GM18873 (cell line): ENCODE data around the gene PYGO2.
"Not testable (repeated sequence)": the region's sequence is repeated elsewhere in the genome, so short reads cannot be mapped to it uniquely, and the experiment has no call there.

Experiments
- ATAC-seq: cut with Tn5 transposase; IDR thresholded peaks from one replicate; pipeline ENCODE4 v1.9.1; 2021; ENCODE audit warnings: mild to moderate bottlenecking, moderate library complexity, moderate number of reproducible peaks; ENCODE audit not compliant: unreplicated experiment, low FRiP score

PYGO2 gene

DNA sequence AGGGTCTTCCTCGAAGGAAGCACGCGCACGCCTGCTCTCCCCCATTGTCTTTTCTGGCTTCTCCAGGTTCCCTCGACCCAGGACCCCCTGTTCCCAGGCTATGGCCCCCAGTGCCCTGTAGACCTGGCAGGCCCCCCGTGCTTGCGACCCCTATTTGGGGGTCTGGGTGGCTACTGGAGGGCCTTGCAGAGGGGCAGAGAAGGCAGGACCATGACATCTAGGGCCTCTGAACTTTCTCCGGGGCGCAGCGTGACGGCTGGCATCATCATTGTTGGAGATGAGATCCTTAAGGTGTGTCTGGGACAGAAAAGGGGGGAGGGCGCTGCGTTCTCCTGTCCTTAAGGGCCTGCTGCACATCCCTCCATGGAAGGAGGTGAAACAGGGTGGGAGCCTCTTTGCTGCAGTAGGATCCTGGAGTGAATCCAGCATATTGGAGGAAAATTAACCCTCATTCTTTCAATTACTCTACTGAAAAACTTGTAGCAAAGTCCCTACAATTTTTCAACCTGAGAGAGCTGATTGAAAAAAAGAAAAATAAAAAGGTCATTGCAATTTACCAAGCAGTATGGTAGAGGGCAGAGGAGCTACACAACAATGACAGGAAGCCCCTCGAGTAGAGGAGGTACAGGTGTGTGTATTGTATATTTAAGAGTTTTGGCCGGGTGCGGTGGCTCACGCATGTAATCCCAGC, 22.3 kb upstream of the PYGO2 start:
- ATAC-seq = no peak

DNA sequence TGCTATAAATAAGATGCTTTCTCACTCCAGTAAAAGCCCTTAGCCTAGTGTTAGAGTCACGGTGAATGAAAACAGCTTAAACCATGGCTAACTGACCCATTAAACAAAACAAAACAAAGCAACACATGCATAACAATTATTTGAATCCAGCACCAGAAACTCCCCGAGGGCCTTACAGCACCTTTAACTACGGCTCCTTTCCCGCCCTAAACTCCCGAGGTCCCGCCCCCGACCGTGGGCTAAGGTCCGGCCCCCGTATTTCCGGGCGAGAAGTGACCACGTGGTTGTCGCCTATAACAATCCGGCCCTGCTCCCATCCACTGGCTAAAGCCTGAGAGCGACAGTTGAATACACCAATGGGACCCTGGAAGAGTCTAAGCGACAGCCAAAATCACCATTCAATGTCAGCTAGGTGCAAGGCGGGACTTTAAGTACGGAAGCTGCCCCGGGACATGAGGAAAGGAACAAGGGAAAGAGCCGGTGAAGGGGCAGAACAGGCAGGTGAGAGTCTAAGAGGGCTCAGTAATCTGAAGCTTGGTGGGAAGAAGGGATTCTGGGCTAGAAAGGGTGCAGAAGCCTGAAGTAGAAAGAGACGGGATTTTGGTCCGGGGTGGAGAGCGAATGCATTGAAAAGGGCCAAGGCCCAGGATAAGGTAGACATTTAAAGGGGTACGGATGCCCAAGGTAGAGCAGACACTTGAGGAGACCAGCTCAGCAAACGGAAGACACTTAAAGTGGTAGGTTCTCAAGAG, 21.5 kb upstream of the PYGO2 start, which contains the start of gene FLAD1:
Gene FLAD1 (plus strand): TSS at position 448 of the 752 bp plus-strand sequence. CDS start 351 bp downstream, outside the sequence.
- peak; percentile 95 for ATAC-seq

GRCh38 chr1:154982341-154982740, 20.8 kb upstream of the PYGO2 start:
- no peak for ATAC-seq

DNA sequence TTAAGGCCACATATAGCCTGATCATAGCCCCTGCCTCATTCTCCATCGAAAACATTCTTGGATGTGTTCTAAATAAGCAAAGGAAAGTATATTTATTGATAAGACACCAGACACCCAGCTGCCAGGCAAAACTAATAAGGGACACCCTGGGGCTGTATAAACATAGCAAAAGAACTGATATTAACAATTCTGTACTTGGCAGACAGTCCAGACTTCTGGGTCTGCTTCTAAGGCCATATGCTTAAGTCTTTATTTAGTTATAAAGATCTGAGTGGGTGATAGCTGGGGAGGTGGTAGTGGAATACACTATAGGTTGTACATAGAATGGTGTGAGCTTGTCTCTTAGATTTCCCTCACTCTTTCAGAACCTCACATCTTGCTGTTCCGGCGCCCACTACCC, 16.8 kb upstream of the PYGO2 start:
- ATAC-seq = no peak

- not testable (repeated sequence) for ATAC-seq
Observed at GRCh38 chr1:154977762-154978161, 16.2 kb upstream of the PYGO2 start.

GRCh38 chr1:154975409-154976059, 14.0 kb upstream of the PYGO2 start:
- ATAC-seq = no peak

- ATAC-seq = peak; percentile 50
Observed at GRCh38 chr1:154974808-154975408, 13.3 kb upstream of the PYGO2 start.

DNA sequence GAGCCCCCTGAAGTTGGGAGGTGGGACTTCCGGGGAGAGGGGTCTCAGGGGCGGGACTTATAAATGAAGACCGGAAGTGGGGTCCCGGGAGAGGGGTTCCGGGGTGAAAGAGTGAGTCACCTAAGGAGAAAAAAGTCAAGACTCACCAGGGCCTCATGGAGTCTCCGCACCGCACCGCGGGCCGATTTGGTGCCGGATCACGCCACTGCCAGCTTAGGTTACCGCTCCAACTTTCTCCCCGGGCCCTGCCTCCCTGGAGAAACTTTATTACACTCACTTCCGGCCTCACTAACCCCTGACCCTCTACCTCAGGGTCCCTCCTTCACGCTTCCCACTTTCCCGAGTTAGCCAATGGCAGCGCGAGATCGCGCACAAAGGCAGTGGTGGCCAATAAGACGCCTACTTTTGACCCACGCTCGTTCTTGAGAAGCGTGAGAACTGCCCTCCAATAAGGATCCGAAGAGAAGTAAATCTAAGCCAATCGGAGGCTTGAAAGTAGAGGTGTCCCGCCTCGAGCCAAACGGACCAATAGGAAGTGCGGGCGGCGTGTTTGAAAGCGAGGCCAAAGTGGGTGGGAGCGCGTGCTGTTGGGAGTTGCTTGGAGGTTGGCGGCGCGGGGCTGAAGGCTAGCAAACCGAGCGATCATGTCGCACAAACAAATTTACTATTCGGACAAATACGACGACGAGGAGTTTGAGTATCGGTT, 12.7 kb upstream of the PYGO2 start, which contains the start of gene CKS1B:
Gene CKS1B (plus strand): TSS at position 580 of the 706 bp plus-strand sequence. CDS start 65 bp downstream, at position 645.
- peak; percentile 79 for ATAC-seq

GRCh38 chr1:154973344-154974101, 11.9 kb upstream of the PYGO2 start:
- ATAC-seq = no peak

DNA sequence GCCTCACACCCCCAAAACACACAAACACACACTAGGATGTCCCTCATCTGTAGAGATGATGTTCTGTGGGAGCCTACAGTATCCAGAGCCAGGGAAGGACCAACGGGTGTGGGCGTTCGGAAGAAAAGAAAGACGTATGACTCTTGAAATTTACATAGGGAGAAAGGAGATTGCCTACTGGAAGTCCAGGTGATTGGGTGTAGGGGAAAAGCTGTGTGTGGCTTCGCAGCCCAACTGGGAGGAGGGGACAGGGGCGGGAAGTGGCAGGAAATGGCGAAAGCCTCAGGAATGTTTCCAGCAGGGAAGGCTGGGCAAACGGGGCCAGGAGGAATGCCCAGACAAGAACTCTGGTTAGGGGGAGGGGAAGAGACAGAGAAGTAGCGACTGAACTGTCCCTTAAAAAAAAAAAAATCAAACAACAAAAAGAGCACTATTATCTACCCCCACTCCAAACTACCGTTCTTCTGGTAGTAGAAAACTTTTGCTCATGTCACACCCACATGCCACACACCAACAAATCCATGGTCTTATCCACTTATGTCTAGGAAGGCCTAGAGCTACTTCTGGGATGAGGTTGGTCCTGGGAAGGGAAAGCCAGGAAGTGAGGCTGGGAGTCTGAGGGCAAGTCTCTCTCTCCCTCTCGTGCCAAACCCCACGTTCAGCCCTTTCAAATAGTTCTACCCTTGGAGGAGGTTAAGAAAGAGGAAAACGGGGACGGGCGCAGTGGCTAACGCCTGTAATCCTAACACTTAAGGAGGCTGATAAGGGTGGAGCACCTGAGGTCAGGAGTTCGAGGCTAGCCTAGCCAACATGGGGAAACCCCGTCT, 11.1 kb upstream of the PYGO2 start:
- no peak for ATAC-seq

DNA sequence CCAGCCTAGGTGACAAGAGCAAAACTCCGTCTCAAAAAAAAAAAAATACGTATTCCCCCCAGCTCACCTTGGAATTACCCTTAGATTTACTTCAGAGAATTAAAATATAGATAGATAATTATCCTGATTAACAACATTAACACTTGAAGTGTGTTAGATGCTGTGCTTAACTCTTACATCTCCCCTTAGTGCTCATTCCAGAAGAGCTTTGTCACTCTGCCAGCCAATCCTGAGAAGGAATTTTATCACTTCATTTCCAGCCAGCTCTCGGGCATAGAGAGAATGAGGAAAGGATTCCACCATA, 10.6 kb upstream of the PYGO2 start:
- ATAC-seq = no peak

DNA sequence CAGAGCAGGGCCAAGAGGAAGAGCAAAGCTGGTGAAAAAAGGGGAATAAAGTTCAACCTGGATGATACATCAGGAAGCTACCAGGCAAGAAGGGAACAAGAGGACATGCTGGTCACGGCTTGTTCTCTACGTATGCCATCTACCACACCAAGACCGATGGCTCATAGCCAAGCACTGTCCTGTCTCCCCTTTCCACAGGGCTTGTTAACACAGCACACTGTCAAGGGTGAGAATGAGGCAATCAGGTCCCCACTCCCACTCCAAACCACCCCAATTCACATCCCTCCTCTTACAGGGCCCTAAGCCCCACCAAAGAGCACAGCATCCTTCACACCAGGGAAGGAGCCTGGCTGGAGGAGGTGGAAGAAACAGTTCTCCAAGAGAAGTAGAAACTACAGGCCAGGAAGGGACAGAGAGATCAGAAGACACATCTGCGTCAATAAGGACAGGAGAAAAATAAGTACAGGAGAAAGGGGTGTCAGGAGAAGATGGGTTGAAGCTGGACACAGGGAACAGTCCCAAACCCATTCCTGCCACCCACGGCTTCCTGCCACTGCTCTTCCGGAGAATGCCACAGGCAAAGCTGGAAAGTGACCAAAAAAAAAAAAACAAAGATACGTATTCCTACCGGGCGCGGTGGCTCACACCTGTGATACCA, 9.9 kb upstream of the PYGO2 start:
- no peak for ATAC-seq

GRCh38 chr1:154970631-154971340, 9.2 kb upstream of the PYGO2 start, which contains the start of gene SHC1:
SHC1 (minus strand) TSS chr1:154970747; CDS start chr1:154970526, 221 bp downstream.
- ATAC-seq = no peak

- no peak for ATAC-seq
Observed at GRCh38 chr1:154969860-154970452, 8.4 kb upstream of the PYGO2 start.

DNA sequence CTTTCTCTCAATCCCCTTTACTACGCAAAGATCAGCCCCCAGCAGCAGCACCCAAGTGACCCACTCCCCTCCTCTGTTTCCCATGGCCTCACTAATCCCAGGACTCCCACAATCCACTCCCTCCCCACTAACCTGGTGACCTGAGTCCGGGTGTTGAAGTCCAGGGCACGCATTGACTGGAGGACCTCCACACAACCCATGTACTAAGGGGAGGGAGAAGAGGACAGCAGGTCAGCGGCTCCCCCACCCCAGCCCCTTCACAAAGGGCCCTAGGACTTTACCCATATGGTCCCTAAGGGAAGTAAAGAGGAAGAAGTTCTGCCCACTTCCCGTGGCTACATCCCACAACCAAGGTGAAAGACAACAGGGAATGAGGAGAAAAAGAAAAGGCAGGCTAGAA, 7.7 kb upstream of the PYGO2 start:
- ATAC-seq = no peak

GRCh38 chr1:154968731-154969130, 7.1 kb upstream of the PYGO2 start:
- ATAC-seq = no peak

- ATAC-seq = no peak
Observed at GRCh38 chr1:154967331-154967950, 5.9 kb upstream of the PYGO2 start.
